CD4-positive, alpha-beta memory T cell (primary cell): Measurements from ENCODE around the gene PUDP. TPM values are rescaled to one million over a fixed set of nuclear protein-coding genes. Genes with fewer than 3 reads are reported as not detected.

Source experiments
- CTCF ChIA-PET: fragments of 350-600 bp; sonication (Branson Sonifier 250); formaldehyde crosslinking; loops from one replicate; lab custom pipeline; 2021; ENCODE audit warnings: inconsistent platforms; ENCODE audit not compliant: partially characterized antibody; lab: Charles Lee
- POLR2A ChIA-PET: fragments of 350-600 bp; sonication (Branson Sonifier 250); formaldehyde crosslinking; loops from one replicate; lab custom pipeline; 2021; ENCODE audit not compliant: partially characterized antibody; lab: Charles Lee
- DNase-seq, 5 donors: peaks; one replicate each; pipeline versions ENCODE4 v3.0.0 to v3.0.0-alpha.2; 2020 to 2022; ENCODE audit warnings: mixed read lengths in 1 of 5
- H3K27ac ChIP-seq: one replicate; pipeline ENCODE4 v1.7.0; 2013; ENCODE audit warnings: low read depth, low read length
- H3K27me3 ChIP-seq: 2 replicates; pipeline ENCODE4 v1.7.0; 2013; ENCODE audit warnings: mild to moderate bottlenecking, low read length, moderate library complexity; ENCODE audit not compliant: insufficient read depth
- H3K36me3 ChIP-seq: 2 replicates; pipeline ENCODE4 v1.7.0; 2013; ENCODE audit warnings: mild to moderate bottlenecking, low read length, moderate library complexity; ENCODE audit not compliant: insufficient read depth
- H3K4me1 ChIP-seq: 2 replicates; pipeline ENCODE4 v1.7.0; 2013; ENCODE audit warnings: mild to moderate bottlenecking, low read length, moderate library complexity; ENCODE audit not compliant: insufficient read depth
- H3K4me3 ChIP-seq, 2 donors: one replicate each; pipeline ENCODE4 v1.7.0; 2013; ENCODE audit warnings: low read length in 2 of 2, mild to moderate bottlenecking in 1 of 2
- H3K9me3 ChIP-seq, 2 donors: one replicate each; pipeline ENCODE4 v1.7.0; 2013; ENCODE audit warnings: low read length in 2 of 2, control low read depth in 1 of 2; ENCODE audit not compliant: control insufficient read depth in 1 of 2
- H3K27ac Mint-ChIP-seq, 7 donors: one replicate each; pipeline ENCODE4 v1.8.0; 2020 to 2021; ENCODE audit warnings: mixed read lengths in 7 of 7, mild to moderate bottlenecking in 6 of 7, inconsistent platforms in 3 of 7, moderate library complexity in 3 of 7
- H3K27me3 Mint-ChIP-seq, 2 donors: one replicate each; pipeline ENCODE4 v1.8.0; 2020 to 2021; ENCODE audit warnings: mixed read lengths in 2 of 2
- H3K36me3 Mint-ChIP-seq, 2 donors: one replicate each; pipeline ENCODE4 v1.8.0; 2020 to 2021; ENCODE audit warnings: mixed read lengths in 2 of 2, inconsistent platforms in 1 of 2, mild to moderate bottlenecking in 1 of 2
- H3K4me1 Mint-ChIP-seq, 4 donors: one replicate each; pipeline ENCODE4 v1.8.0; 2020 to 2021; ENCODE audit warnings: mixed read lengths in 4 of 4, mild to moderate bottlenecking in 1 of 4
- H3K4me3 Mint-ChIP-seq, 8 donors: one replicate each; pipeline ENCODE4 v1.8.0; 2020 to 2021; ENCODE audit warnings: mixed read lengths in 8 of 8, mild to moderate bottlenecking in 7 of 8, moderate library complexity in 6 of 8, inconsistent platforms in 3 of 8
- H3K9me3 Mint-ChIP-seq, 8 donors: one replicate each; pipeline ENCODE4 v1.8.0; 2020 to 2021; ENCODE audit warnings: mixed read lengths in 8 of 8, mild to moderate bottlenecking in 5 of 8, inconsistent platforms in 3 of 8, moderate library complexity in 1 of 8
- intact Hi-C: fragments of 100-400 bp; cut with micrococcal nuclease; formaldehyde crosslinking; loops from one replicate; pipeline ENCODE4 v1.15.1; 2023
- polyA plus RNA-seq, 2 donors: library from polyadenylated mRNA; unstranded; fragments of 300-500 nt; fragmentation: Illumina TruSeq; gene quantifications; one replicate each; pipeline ENCODE4 v1.2.3, GENCODE V29; 2021
- total RNA-seq, 2 experiments: library from RNA; stranded (reverse); gene quantifications; one replicate each; pipeline ENCODE4 v1.2.3, GENCODE V29; 2021

The PUDP gene
- total and polyA plus RNA-seq, 4 experiments from 2014 or later = 10.7 to 22.5 (median 16.4) TPM

DNA sequence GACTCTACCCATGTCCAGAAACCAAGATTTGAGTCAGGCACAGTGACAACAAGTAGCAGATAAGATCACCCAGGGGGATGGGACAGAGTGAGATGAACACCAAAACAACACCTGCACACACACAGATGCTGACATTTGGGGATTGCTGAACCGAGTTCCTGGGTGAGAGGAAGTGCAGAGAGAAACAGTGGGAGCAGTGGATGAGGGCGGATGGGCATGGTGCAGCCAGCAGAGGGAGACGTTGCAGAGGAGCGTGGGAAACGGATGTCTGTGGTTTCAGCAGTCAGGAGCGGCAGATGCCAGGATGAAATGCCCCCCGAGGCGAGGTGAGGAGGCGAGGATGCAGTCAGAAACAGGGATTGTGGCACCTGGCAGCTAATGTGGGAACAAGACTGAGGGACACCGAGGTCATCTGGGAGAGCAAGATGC is 79.0 kb downstream of the PUDP start:
- Histone ChIP-seq H3K36me3 (no peaks in the 10 kb centered on the region), H3K9me3 (no peaks in the 10 kb centered on the region), H3K4me1 (peaks cover 10% of the 10 kb centered on the region), H3K27me3 (no peaks in the 10 kb centered on the region), H3K4me3 (no peak overlapping the region), H3K27ac (no peak overlapping the region)
- DNase-seq = peak in 2 of 5 donors; percentile 15 to 22
- ChIA-PET POLR2A (no interaction called here), CTCF (no interaction called here)
- Mint-ChIP-seq H3K4me3 (peak overlapping the region; percentile 18 to 70 (median 47)), H3K4me1 (peaks cover 21 to 40% (median 28%) of the 10 kb centered on the region in 4 donors), H3K27me3 (no peaks in the 10 kb centered on the region), H3K9me3 (no peaks in the 10 kb centered on the region), H3K27ac (peak overlapping the region in 5 of 7 donors; percentile 27 to 88 (median 78)), H3K36me3 (peaks cover 11 to 51% of the 10 kb centered on the region in 2 donors)
- intact Hi-C loops = loop anchor here (10.0 kb wide), 2 partner anchors 106 to 856 kb away; partner anchors contain the start of gene PNPLA4

DNA sequence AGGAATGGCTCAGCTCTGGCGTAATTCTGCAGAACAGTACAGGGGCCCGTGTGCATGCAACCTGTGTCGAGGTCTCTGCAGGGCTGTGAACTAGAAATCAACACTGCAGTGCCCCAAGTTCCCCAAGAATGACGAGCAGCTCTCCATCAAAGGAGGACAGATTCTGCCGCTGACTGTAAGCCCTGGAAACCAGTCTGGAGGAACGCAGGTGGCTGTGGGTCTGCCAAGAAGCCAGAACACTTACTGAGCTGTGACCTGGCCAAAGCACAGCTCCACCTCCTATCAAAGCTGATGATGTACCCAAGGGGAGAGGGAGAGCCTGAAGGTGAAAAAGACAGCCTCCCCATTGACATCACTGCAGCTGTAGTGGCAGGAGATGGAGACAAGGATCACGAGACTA is 80.7 kb downstream of the PUDP start:
- POLR2A ChIA-PET = no interaction called here

DNA sequence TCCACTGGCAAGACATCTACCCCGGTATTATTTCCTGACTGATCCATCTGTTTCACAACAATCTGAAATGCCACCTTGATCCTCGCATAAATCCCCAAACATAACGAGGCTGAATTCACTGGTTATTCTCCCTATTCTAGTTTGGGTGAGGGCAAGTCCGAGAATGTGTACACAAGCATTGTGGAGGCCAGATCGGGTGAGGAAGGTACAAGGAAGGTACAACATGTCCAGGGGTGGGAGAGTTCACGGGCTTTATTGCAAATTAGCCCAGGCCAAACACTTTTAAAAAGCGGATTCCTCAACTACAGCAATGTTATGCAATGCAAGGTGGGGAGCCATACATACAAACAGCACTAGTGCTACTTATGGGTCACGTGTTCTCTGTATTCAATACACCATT is 82.5 kb downstream of the PUDP start:
- no peaks in the 10 kb centered on the region for H3K27me3 ChIP-seq
- no peak overlapping the region for H3K27ac ChIP-seq
- no peaks in the 10 kb centered on the region for H3K9me3 ChIP-seq
- H3K36me3 ChIP-seq = no peaks in the 10 kb centered on the region
- ChIA-PET CTCF (no interaction called here), POLR2A (no interaction called here)
- H3K4me1 Mint-ChIP-seq = peaks cover 24 to 54% (median 30%) of the 10 kb centered on the region in 4 donors
- H3K4me3 ChIP-seq = no peak overlapping the region
- H3K4me1 ChIP-seq = peaks cover 10% of the 10 kb centered on the region
- DNase-seq = no peak
- intact Hi-C loops = loop anchor here (10.0 kb wide), 2 partner anchors 109 to 859 kb away; partner anchors contain the start of gene PNPLA4
- no peaks in the 10 kb centered on the region for H3K27me3 Mint-ChIP-seq
- H3K4me3 Mint-ChIP-seq = no peak overlapping the region
- H3K27ac Mint-ChIP-seq = peak overlapping the region in 2 of 7 donors; percentile 32 to 68
- no peaks in the 10 kb centered on the region for H3K9me3 Mint-ChIP-seq
- H3K36me3 Mint-ChIP-seq = peaks cover 9 to 46% of the 10 kb centered on the region in 2 donors

More for the DNA sequence above, 80.7 kb downstream of the PUDP start:
- Mint-ChIP-seq H3K4me1 (peaks cover 23 to 48% (median 31%) of the 10 kb centered on the region in 4 donors), H3K27ac (peak overlapping the region in 1 of 7 donors; percentile 11), H3K4me3 (no peak overlapping the region), H3K9me3 (no peaks in the 10 kb centered on the region), H3K27me3 (no peaks in the 10 kb centered on the region), H3K36me3 (peaks cover 14 to 53% of the 10 kb centered on the region in 2 donors)
- intact Hi-C loops = loop anchor here (10.0 kb wide), 2 partner anchors 108 to 858 kb away; partner anchors contain the start of gene PNPLA4
- Histone ChIP-seq H3K9me3 (no peaks in the 10 kb centered on the region), H3K4me3 (no peak overlapping the region), H3K27ac (no peak overlapping the region), H3K27me3 (no peaks in the 10 kb centered on the region), H3K36me3 (no peaks in the 10 kb centered on the region), H3K4me1 (peaks cover 10% of the 10 kb centered on the region)
- DNase-seq = no peak
- CTCF ChIA-PET = interaction anchor here (1.4 kb wide), 1 partner anchor 104 kb away, joined by 3 read pairs; no protein-coding TSS in a partner anchor

DNA sequence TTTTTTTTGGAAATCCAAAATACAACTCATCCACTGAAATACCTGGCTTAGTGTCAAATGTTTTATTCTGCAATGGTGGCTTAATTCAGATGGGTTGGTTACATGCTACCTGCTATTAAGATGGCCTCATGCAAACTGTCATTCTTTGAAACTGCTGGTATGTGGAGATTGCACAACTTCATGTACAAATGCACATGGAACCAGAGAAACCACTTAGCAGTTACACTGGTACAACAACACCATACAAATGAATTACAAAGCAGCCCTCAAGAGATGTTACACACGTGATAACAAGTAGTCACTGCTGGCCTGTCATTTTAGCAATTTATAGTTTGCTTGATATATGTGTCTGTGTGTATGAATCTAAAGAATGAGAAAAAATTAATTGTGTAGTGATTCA is 85.0 kb downstream of the PUDP start:
- Mint-ChIP-seq H3K9me3 (peaks cover 0 to 2% (median 0%) of the 10 kb centered on the region in 8 donors), H3K27ac (peak overlapping the region in 1 of 7 donors; percentile 22), H3K4me3 (no peak overlapping the region), H3K36me3 (peaks cover 4 to 46% of the 10 kb centered on the region in 2 donors), H3K4me1 (peaks cover 14 to 51% (median 25%) of the 10 kb centered on the region in 4 donors), H3K27me3 (no peaks in the 10 kb centered on the region)
- no peak for DNase-seq
- ChIA-PET POLR2A (no interaction called here), CTCF (no interaction called here)
- no peaks in the 10 kb centered on the region for H3K4me1 ChIP-seq
- no peaks in the 10 kb centered on the region for H3K27me3 ChIP-seq
- intact Hi-C loops = loop anchor here (10.0 kb wide), 2 partner anchors 112 to 862 kb away; partner anchors contain the start of gene PNPLA4
- H3K9me3 ChIP-seq = no peaks in the 10 kb centered on the region
- H3K4me3 ChIP-seq = no peak overlapping the region
- H3K36me3 ChIP-seq = no peaks in the 10 kb centered on the region
- H3K27ac ChIP-seq = no peak overlapping the region

DNA sequence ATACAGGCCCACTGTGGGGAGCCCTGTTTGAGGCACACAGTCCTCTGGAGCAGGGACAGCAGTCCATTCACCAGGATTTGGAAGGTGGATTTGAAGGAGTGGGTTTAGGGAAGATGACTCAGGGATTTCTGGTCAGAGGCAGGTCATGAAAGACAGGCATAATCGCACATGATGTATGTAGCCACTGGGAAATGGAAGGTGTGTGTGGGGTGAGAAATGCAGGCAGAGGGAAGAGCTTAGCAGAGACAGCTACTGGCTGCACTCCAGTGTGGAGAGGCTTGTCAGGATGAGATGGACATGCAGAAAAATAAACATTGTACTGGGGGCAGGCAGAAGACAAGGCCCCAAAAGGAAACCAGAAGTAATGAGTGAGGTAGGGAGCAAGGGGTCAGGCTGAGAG is 85.7 kb downstream of the PUDP start:
- peaks cover 6 to 47% of the 10 kb centered on the region in 2 donors for H3K36me3 Mint-ChIP-seq
- Histone ChIP-seq H3K4me1 (no peaks in the 10 kb centered on the region), H3K27ac (no peak overlapping the region), H3K4me3 (no peak overlapping the region), H3K9me3 (no peaks in the 10 kb centered on the region), H3K27me3 (no peaks in the 10 kb centered on the region), H3K36me3 (no peaks in the 10 kb centered on the region)
- H3K27ac Mint-ChIP-seq = peak overlapping the region in 1 of 7 donors; percentile 68
- POLR2A ChIA-PET = no interaction called here
- DNase-seq = no peak
- CTCF ChIA-PET = no interaction called here
- no peaks in the 10 kb centered on the region for H3K27me3 Mint-ChIP-seq
- intact Hi-C loops = loop anchor here (10.0 kb wide), 2 partner anchors 113 to 863 kb away; partner anchors contain the start of gene PNPLA4
- peak overlapping the region in 1 of 8 donors; percentile 31 for H3K4me3 Mint-ChIP-seq
- H3K4me1 Mint-ChIP-seq = peaks cover 14 to 51% (median 25%) of the 10 kb centered on the region in 4 donors
- H3K9me3 Mint-ChIP-seq = peaks cover 0 to 2% (median 0%) of the 10 kb centered on the region in 8 donors

DNA sequence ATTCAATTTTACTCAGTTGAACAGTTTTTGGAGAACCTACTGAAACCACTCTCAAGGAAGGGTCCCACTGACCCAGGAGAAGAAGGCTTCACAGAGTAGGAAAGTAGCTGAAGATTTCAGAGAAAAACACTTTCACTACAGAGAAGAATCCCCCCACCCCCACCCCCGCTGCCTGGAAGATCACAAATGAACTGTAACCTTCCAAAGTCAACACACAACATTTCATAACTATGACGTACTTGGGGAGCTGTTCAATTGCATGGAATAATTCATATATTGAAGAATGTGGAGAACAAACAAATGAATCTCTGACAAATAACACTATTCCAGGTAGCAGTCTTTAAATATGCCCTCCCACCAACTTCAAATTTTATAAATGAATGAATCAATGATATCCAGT is 86.5 kb downstream of the PUDP start:
- no peak for DNase-seq
- intact Hi-C loops = loop anchor here (10.0 kb wide), 2 partner anchors 113 to 863 kb away; partner anchors contain the start of gene PNPLA4
- peaks cover 12 to 48% (median 23%) of the 10 kb centered on the region in 4 donors for H3K4me1 Mint-ChIP-seq
- peaks cover 0 to 2% (median 0%) of the 10 kb centered on the region in 8 donors for H3K9me3 Mint-ChIP-seq
- CTCF ChIA-PET = no interaction called here
- H3K27ac ChIP-seq = no peak overlapping the region
- POLR2A ChIA-PET = no interaction called here
- no peaks in the 10 kb centered on the region for H3K27me3 ChIP-seq
- no peaks in the 10 kb centered on the region for H3K4me1 ChIP-seq
- no peak overlapping the region for H3K27ac Mint-ChIP-seq
- H3K36me3 ChIP-seq = peaks cover 3% of the 10 kb centered on the region
- H3K4me3 ChIP-seq = no peak overlapping the region
- H3K4me3 Mint-ChIP-seq = no peak overlapping the region
- H3K36me3 Mint-ChIP-seq = peaks cover 13 to 47% of the 10 kb centered on the region in 2 donors
- no peaks in the 10 kb centered on the region for H3K27me3 Mint-ChIP-seq
- H3K9me3 ChIP-seq = no peaks in the 10 kb centered on the region

DNA sequence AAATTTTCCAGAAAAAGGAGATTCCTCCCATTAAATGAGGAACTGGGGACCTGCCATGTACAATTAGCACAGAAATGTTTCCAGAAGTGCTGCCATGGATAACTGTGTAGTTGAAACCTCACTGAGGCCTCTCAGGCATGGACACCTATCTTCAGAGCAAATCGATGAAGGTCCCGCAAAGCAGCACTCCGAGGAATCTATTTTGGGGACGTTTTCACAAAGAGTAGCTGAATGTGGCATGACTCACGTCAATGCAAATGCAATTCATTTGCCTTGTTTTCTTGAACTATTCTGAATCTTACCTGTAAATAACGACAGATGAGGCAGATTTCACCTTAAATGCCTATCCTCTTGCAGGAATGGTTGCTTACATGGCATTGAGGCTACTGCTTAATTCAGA is 87.5 kb downstream of the PUDP start:
- intact Hi-C loops = loop anchor here (10.0 kb wide), 2 partner anchors 114 to 864 kb away; partner anchors contain the start of gene PNPLA4
- H3K4me1 Mint-ChIP-seq = peaks cover 12 to 48% (median 24%) of the 10 kb centered on the region in 4 donors
- H3K9me3 Mint-ChIP-seq = peaks cover 0 to 2% (median 0%) of the 10 kb centered on the region in 8 donors
- H3K36me3 ChIP-seq = peaks cover 3% of the 10 kb centered on the region
- DNase-seq = no peak
- no peaks in the 10 kb centered on the region for H3K27me3 ChIP-seq
- H3K36me3 Mint-ChIP-seq = peaks cover 14 to 54% of the 10 kb centered on the region in 2 donors
- no peaks in the 10 kb centered on the region for H3K9me3 ChIP-seq
- no peak overlapping the region for H3K4me3 Mint-ChIP-seq
- H3K4me1 ChIP-seq = no peaks in the 10 kb centered on the region
- H3K27ac ChIP-seq = no peak overlapping the region
- ChIA-PET POLR2A (no interaction called here), CTCF (no interaction called here)
- no peaks in the 10 kb centered on the region for H3K27me3 Mint-ChIP-seq
- no peak overlapping the region for H3K27ac Mint-ChIP-seq
- no peak overlapping the region for H3K4me3 ChIP-seq
